Transverse colon (tissue), 4 donors: ENCODE data around the gene IL1B. TPM values are rescaled to one million over a fixed set of nuclear protein-coding genes. Genes with fewer than 3 reads are reported as not detected.

ENCODE experiments used
- DNase-seq: peaks from one replicate; pipeline ENCODE4 v3.0.0-alpha.2; 2019
- H3K27ac ChIP-seq, 4 donors: fragments of 200-600 bp; sonication (generic); 2 replicates each; pipeline ENCODE4 v1.5.1; 2016 to 2018; ENCODE audit warnings: inconsistent platforms in 4 of 4
- H3K27me3 ChIP-seq: fragments of 200-600 bp; sonication (generic); 2 replicates; pipeline ENCODE4 v1.5.1; 2017; ENCODE audit warnings: inconsistent platforms
- H3K36me3 ChIP-seq, 4 donors: fragments of 200-600 bp; sonication (generic); 2 replicates each; pipeline ENCODE4 v1.5.1; 2017 to 2019; ENCODE audit warnings: inconsistent platforms in 4 of 4
- H3K4me1 ChIP-seq, 4 donors: fragments of 200-600 bp; sonication (generic); 2 replicates each; pipeline ENCODE4 v1.5.1; 2017 to 2020; ENCODE audit warnings: inconsistent platforms in 4 of 4
- H3K4me3 ChIP-seq, 4 donors: fragments of 200-600 bp; sonication (generic); 1 replicate in 1 of 4; 2 replicates in 3 of 4; pipeline versions ENCODE4 v1.5.1 to v1.6.1; 2017 to 2019; ENCODE audit warnings: inconsistent platforms in 4 of 4
- H3K9me3 ChIP-seq, 2 donors: fragments of 200-600 bp; sonication (generic); 2 replicates each; pipeline ENCODE4 v1.5.1; 2017 to 2019; ENCODE audit warnings: inconsistent platforms in 2 of 2
- EP300 ChIP-seq: sonication (generic); formaldehyde crosslinking; IDR thresholded peaks from one replicate; pipeline ENCODE4 v1.6.1; 2017; ENCODE audit warnings: antibody characterized with exemption, low read depth
- POLR2A ChIP-seq: fragments of 450-650 bp; IDR thresholded peaks from one replicate; pipeline ENCODE4 v1.6.1; 2016; ENCODE audit warnings: antibody characterized with exemption, mild to moderate bottlenecking, moderate library complexity
- POLR2AphosphoS5 ChIP-seq, 3 donors: sonication (generic); formaldehyde crosslinking; IDR thresholded peaks; one replicate each; pipeline ENCODE4 v1.6.1; 2016; ENCODE audit warnings: antibody characterized with exemption in 3 of 3
- WGBS, 2 donors: methylation state at CpG; one replicate each; pipeline ENCODE4 v1.1.5; 2018; ENCODE audit warnings: low coverage in 1 of 2; 5-methylcytosine and 5-hydroxymethylcytosine counted together
- in situ Hi-C, 4 donors: fragments of 200-750 bp; cut with MboI; loops; one replicate each; pipeline versions ENCODE4 v1.15.0 to v1.15.1; 2017; ENCODE audit warnings: low sequenced_read_pairs in 3 of 4, low pct_ligation_motif_present in 1 of 4, low pct_unique_long_range_greater_than_20kb in 1 of 4
- intact Hi-C: fragments of 100-400 bp; cut with DNase I; formaldehyde crosslinking; loops from one replicate; pipeline ENCODE4 v1.15.1; 2023; ENCODE audit warnings: low total_unique reads
- total RNA-seq, 4 donors: library from RNA; depleted of rRNA; stranded (reverse); fragments of >200 nt; gene quantifications; one replicate each; pipeline ENCODE4 v1.1.0, GENCODE V29; 2016
- TF ChIP-seq, protein P1 (sequence below), 5 experiments: fragments of 200-600 bp in 3 of 5; fragments of 450-650 bp in 2 of 5; sonication (generic) in 3 of 5; IDR thresholded peaks; 1 replicate in 2 of 5; 2 replicates in 3 of 5; pipeline ENCODE4 v1.5.1; 2016 to 2017; ENCODE audit warnings: antibody characterized with exemption in 5 of 5, inconsistent platforms in 3 of 5, mild to moderate bottlenecking in 2 of 5, moderate library complexity in 1 of 5

The IL1B gene
- total RNA-seq, 4 donors from 2014 or later = 1.9 to 7.1 (median 4.6) TPM; not detected in 1

DNA sequence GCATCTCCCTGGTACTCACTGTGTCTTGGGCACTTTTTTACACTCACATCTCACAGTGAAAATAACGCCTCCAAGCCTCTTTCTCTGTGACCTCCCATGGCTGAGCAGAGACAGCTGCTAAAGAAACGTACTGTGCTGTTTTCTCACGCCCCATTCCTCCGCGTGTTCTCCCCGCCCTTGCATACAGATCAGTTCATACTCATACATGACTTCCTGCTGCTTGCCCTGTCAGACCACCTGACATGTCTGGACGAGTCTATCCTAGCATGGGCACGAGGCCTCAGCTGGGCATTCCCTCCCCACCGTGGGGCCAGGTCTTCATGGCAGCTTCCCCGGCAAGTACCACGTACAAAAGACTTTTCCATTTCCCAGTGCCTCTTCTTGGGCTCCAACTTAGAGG lies 31.0 kb downstream of the IL1B start:
- no peaks in the 10 kb centered on the region for H3K36me3 ChIP-seq
- no peak for DNase-seq
- no peaks in the 10 kb centered on the region for H3K27me3 ChIP-seq
- WGBS, 2 donors = 79 to 82% methylated on average over 7 to 11 of the region's 11 CpGs
- peaks cover 0 to 3% of the 10 kb centered on the region in 2 donors for H3K9me3 ChIP-seq
- in situ Hi-C loops (no loop called here), intact Hi-C loops (no loop called here)
- no peak overlapping the region for H3K4me3 ChIP-seq
- TF ChIP-seq POLR2AphosphoS5 (IDR thresholded peaks at IDR 0.05) (no peak), POLR2A (no peak), EP300 (no peak)
- TF ChIP-seq, protein P1, sequence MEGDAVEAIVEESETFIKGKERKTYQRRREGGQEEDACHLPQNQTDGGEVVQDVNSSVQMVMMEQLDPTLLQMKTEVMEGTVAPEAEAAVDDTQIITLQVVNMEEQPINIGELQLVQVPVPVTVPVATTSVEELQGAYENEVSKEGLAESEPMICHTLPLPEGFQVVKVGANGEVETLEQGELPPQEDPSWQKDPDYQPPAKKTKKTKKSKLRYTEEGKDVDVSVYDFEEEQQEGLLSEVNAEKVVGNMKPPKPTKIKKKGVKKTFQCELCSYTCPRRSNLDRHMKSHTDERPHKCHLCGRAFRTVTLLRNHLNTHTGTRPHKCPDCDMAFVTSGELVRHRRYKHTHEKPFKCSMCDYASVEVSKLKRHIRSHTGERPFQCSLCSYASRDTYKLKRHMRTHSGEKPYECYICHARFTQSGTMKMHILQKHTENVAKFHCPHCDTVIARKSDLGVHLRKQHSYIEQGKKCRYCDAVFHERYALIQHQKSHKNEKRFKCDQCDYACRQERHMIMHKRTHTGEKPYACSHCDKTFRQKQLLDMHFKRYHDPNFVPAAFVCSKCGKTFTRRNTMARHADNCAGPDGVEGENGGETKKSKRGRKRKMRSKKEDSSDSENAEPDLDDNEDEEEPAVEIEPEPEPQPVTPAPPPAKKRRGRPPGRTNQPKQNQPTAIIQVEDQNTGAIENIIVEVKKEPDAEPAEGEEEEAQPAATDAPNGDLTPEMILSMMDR (IDR thresholded peaks at IDR 0.05) = no peak
- no peaks in the 10 kb centered on the region for H3K4me1 ChIP-seq
- H3K27ac ChIP-seq = no peak overlapping the region

DNA sequence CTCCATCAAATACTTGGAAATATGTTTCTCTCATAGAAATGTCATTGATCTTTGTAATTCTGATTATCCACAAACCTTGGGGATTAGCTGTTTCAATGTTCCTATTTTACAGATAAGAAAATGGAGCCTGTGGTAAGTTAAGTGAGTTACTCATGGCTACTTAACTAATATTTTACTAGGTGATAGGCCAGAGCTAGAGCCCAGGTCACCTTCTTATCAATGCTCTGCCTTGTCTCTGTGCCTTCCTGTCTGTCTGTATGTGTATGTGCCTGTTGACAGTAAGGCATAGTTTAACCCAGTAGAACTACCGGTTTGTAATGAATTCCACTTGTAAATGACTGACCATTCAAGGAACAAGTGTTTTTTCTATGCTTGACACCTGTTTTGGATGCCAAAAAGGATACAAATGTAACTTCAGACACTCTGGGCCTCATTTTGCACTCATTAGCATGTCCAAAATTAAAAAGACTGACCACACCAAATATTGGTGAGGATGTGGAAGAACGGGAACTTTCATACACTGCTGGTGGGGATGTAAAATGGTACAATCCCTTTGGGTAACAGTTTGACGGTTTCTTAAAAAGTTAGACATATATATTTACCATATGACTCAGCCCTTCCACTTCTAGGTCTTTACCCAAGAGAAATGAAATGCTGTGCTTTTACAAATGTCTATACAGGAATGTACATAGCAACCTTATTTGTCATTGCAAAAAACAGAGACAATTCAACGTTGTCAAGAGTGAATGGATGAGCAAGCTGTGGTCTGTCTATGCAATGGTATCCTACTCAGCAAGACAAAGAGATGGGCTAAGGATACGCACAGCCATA lies 32.7 kb downstream of the IL1B start:
- in situ Hi-C loops (no loop called here), intact Hi-C loops (no loop called here)
- H3K36me3 ChIP-seq = no peaks in the 10 kb centered on the region
- no peak for DNase-seq
- peaks cover 0 to 3% of the 10 kb centered on the region in 2 donors for H3K9me3 ChIP-seq
- no peak overlapping the region for H3K4me3 ChIP-seq
- WGBS, 2 donors = 67 to 69% methylated on average over 4 to 5 of the region's 5 CpGs
- no peaks in the 10 kb centered on the region for H3K27me3 ChIP-seq
- no peaks in the 10 kb centered on the region for H3K4me1 ChIP-seq
- no peak overlapping the region for H3K27ac ChIP-seq
- TF ChIP-seq, protein P1 (IDR thresholded peaks at IDR 0.05) = no peak
- TF ChIP-seq EP300 (no peak), POLR2A (no peak), POLR2AphosphoS5 (IDR thresholded peaks at IDR 0.05) (no peak)

DNA sequence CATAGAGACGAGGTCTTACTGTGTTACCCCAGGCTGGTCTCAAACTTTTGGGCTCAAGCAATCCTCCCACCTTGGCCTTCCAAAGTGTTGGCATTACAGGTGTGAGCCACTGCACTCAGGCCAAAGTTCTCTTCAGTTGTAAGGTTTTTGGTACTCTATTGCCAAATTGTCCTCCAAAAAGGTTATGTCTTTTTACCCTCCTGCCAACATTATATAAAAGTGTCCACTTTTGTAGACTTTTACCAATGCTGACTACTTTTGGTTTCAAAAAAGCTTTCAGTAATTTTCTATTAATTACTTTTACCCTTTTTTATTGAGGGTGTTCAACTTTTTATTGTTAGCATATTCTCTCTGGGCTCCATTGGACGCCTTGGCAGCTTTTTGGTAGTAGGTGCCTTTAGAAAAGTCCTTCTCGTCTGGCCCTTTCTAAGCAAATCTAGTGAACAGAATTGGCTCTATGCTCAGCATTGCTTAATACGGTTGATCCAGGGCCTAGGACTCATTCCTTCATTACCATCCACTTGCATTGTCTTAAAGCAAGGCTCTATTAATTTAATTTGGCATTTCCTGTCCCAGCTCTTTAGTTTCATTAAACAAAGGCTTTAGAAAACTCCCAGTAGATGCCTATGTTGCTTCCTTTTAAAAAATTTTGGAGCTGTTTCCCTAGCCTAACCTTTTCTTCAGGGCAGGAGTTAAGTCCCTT lies 35.5 kb downstream of the IL1B start:
- Histone ChIP-seq H3K4me1 (no peaks in the 10 kb centered on the region), H3K27ac (no peak overlapping the region), H3K27me3 (no peaks in the 10 kb centered on the region), H3K36me3 (no peaks in the 10 kb centered on the region), H3K9me3 (no peaks in the 10 kb centered on the region), H3K4me3 (no peak overlapping the region)
- 90 to 95% methylated on average over 3 to 4 of the region's 4 CpGs for WGBS, 2 donors
- DNase-seq = no peak
- in situ Hi-C loops (no loop called here), intact Hi-C loops (no loop called here)
- TF ChIP-seq POLR2A (no peak), EP300 (no peak), POLR2AphosphoS5 (IDR thresholded peaks at IDR 0.05) (no peak)
- TF ChIP-seq, protein P1 (IDR thresholded peaks at IDR 0.05) = no peak
